Bone marrow (tissue), 2 donors: Measurements from ENCODE around the gene FRY.

ENCODE experiments used
- DNase-seq, 2 donors: peaks; one replicate each; lab custom pipeline; 2025; lab: John Stamatoyannopoulos, UW

The FRY gene

GRCh38 chr13:32174366-32174765 lies 142.8 kb downstream of the FRY start:
- DNase-seq, result no peak

- no peak for DNase-seq
These were observed 143.7 kb downstream of the FRY start for GRCh38 chr13:32175307-32175706.

GRCh38 chr13:32175943-32176342 lies 144.4 kb downstream of the FRY start:
- DNase-seq, result no peak

GRCh38 chr13:32176696-32177095 lies 145.1 kb downstream of the FRY start:
- DNase-seq, result no peak

- DNase-seq, result no peak
These were observed 147.2 kb downstream of the FRY start for GRCh38 chr13:32178763-32179162.

GRCh38 chr13:32179708-32180107 lies 148.1 kb downstream of the FRY start:
- DNase-seq, result no peak

GRCh38 chr13:32187651-32188050 lies 156.1 kb downstream of the FRY start:
- no peak for DNase-seq

GRCh38 chr13:32191452-32191998 lies 160.0 kb downstream of the FRY start:
- DNase-seq, result no peak

- no peak for DNase-seq
These were observed 164.1 kb downstream of the FRY start for GRCh38 chr13:32195713-32196112.

- no peak for DNase-seq
These were observed 167.6 kb downstream of the FRY start for GRCh38 chr13:32199168-32199567.

GRCh38 chr13:32200741-32201140 lies 169.2 kb downstream of the FRY start:
- DNase-seq, result no peak

GRCh38 chr13:32201809-32202208 lies 170.2 kb downstream of the FRY start:
- DNase-seq, result no peak

GRCh38 chr13:32202268-32202667 lies 170.7 kb downstream of the FRY start:
- no peak for DNase-seq

- no peak for DNase-seq
These were observed 171.6 kb downstream of the FRY start for GRCh38 chr13:32203221-32203620.

GRCh38 chr13:32203736-32204135 lies 172.2 kb downstream of the FRY start:
- DNase-seq, result no peak

- DNase-seq, result no peak
These were observed 174.0 kb downstream of the FRY start for GRCh38 chr13:32205431-32206096.

- DNase-seq, result no peak
These were observed 174.6 kb downstream of the FRY start for GRCh38 chr13:32206097-32206740.

GRCh38 chr13:32208860-32209259 lies 177.3 kb downstream of the FRY start:
- DNase-seq, result no peak

- DNase-seq, result no peak
These were observed 178.1 kb downstream of the FRY start for GRCh38 chr13:32209652-32210051.

- DNase-seq, result no peak
These were observed 178.5 kb downstream of the FRY start for GRCh38 chr13:32210101-32210500.

- DNase-seq, result no peak
These were observed 180.2 kb downstream of the FRY start for GRCh38 chr13:32211813-32212212.

- no peak for DNase-seq
These were observed 180.8 kb downstream of the FRY start for GRCh38 chr13:32212421-32212820.

GRCh38 chr13:32213626-32214025 lies 182.1 kb downstream of the FRY start:
- no peak for DNase-seq

- DNase-seq, result no peak
These were observed 182.5 kb downstream of the FRY start for GRCh38 chr13:32214071-32214470.
